Stimulated activated CD4-positive, alpha-beta T cell treated with anti-CD3 and anti-CD28 coated beads, TNF-alpha, amount 100 ng/mL, for 4 hours (primary cell): ENCODE measurements around the gene CELSR3.

Experiments used
- DNase-seq, 3 experiments: peaks; one replicate each; pipeline ENCODE4 v3.0.0-alpha.2; 2020; ENCODE audit warnings: low read depth in 3 of 3

The CELSR3 gene

GRCh38 chr3:48686538-48687219, 24.0 kb upstream of the CELSR3 start:
- DNase-seq, result no peak

- peak; percentile 83 to 93 (median 84) for DNase-seq
Observed at GRCh38 chr3:48685603-48686511, 23.2 kb upstream of the CELSR3 start, which contains the start of gene NCKIPSD. Gene NCKIPSD (minus strand): TSS chr3:48685915. CDS start chr3:48685807, 108 bp downstream.

GRCh38 chr3:48685293-48685602, 22.6 kb upstream of the CELSR3 start:
- no peak for DNase-seq

GRCh38 chr3:48684480-48685143, 21.9 kb upstream of the CELSR3 start:
- no peak for DNase-seq

- DNase-seq, result no peak
Observed at GRCh38 chr3:48684054-48684349, 21.3 kb upstream of the CELSR3 start.

- no peak for DNase-seq
Observed at GRCh38 chr3:48682786-48683185, 20.1 kb upstream of the CELSR3 start.

- DNase-seq, result no peak
Observed at GRCh38 chr3:48681974-48682610, 19.4 kb upstream of the CELSR3 start.

GRCh38 chr3:48681541-48681880, 18.8 kb upstream of the CELSR3 start:
- no peak for DNase-seq

- no peak for DNase-seq
Observed at GRCh38 chr3:48680811-48681540, 18.3 kb upstream of the CELSR3 start.

- DNase-seq, result no peak
Observed at GRCh38 chr3:48679411-48680391, 17.0 kb upstream of the CELSR3 start.

- DNase-seq, result no peak
Observed at GRCh38 chr3:48678566-48679380, 16.1 kb upstream of the CELSR3 start.

GRCh38 chr3:48678056-48678455, 15.4 kb upstream of the CELSR3 start:
- DNase-seq, result no peak

GRCh38 chr3:48674505-48674904, 11.8 kb upstream of the CELSR3 start:
- no peak for DNase-seq

GRCh38 chr3:48672522-48672921, 9.8 kb upstream of the CELSR3 start:
- no peak for DNase-seq

GRCh38 chr3:48664929-48665328, 2.2 kb upstream of the CELSR3 start:
- no peak for DNase-seq

GRCh38 chr3:48664313-48664644, 1.6 kb upstream of the CELSR3 start:
- no peak for DNase-seq

- DNase-seq, result peak; percentile 64 to 71 (median 64)
Observed at GRCh38 chr3:48663489-48664312, 1.0 kb upstream of the CELSR3 start.

GRCh38 chr3:48662145-48662752, 437 bp downstream of the CELSR3 start:
- DNase-seq, result no peak
